GM12875 (cell line): ENCODE results near the gene SRI.

Experiments
- H3K4me3 ChIP-seq: one replicate; pipeline ENCODE4 v1.5.1; 2011; ENCODE audit warnings: low read depth, low read length, control low read depth
- CTCF ChIP-seq: IDR thresholded peaks from 2 replicates; pipeline ENCODE4 v1.5.1; 2011; ENCODE audit warnings: low read depth, mild to moderate bottlenecking, control low read depth, inconsistent platforms, low read length, moderate library complexity, borderline replicate concordance; ENCODE audit not compliant: insufficient read depth

The SRI gene

GRCh38 chr7:88215295-88215694, 4.5 kb downstream of the SRI start:
- no peak overlapping the region for H3K4me3 ChIP-seq
- TF ChIP-seq CTCF: no peak

GRCh38 chr7:88214456-88214855, 5.4 kb downstream of the SRI start:
- no peak overlapping the region for H3K4me3 ChIP-seq
- TF ChIP-seq CTCF: no peak

GRCh38 chr7:88212918-88213317, 6.9 kb downstream of the SRI start:
- no peak overlapping the region for H3K4me3 ChIP-seq
- no peak for TF ChIP-seq CTCF

GRCh38 chr7:88208521-88208920, 11.3 kb downstream of the SRI start:
- TF ChIP-seq CTCF: no peak

GRCh38 chr7:88206254-88206653, 13.6 kb downstream of the SRI start:
- no peak overlapping the region for H3K4me3 ChIP-seq
- no peak for TF ChIP-seq CTCF

More at GRCh38 chr7:88208521-88208920, 11.3 kb downstream of the SRI start:
- no peak overlapping the region for H3K4me3 ChIP-seq

GRCh38 chr7:88205179-88205578, 14.7 kb downstream of the SRI start:
- no peak for TF ChIP-seq CTCF

GRCh38 chr7:88204525-88205110, 15.2 kb downstream of the SRI start:
- no peak overlapping the region for H3K4me3 ChIP-seq
- TF ChIP-seq CTCF: no peak

More at GRCh38 chr7:88205179-88205578, 14.7 kb downstream of the SRI start:
- no peak overlapping the region for H3K4me3 ChIP-seq
